Esophagus (tissue), 2 donors: Measurements from ENCODE around the gene MYO1A. TPM values are rescaled to one million over a fixed set of nuclear protein-coding genes. Genes with fewer than 3 reads are reported as not detected.
"Not testable (repeated sequence)": the region's sequence is repeated elsewhere in the genome, so short reads cannot be mapped to it uniquely, and the experiment has no call there.

Experiments used
- H3K27ac ChIP-seq, 2 donors: one replicate each; pipeline ENCODE4 v1.5.1; 2013; ENCODE audit warnings: low read depth in 2 of 2, mild to moderate bottlenecking in 2 of 2, inconsistent platforms in 1 of 2, low read length in 1 of 2, moderate library complexity in 1 of 2
- H3K27me3 ChIP-seq, 2 donors: one replicate each; pipeline ENCODE4 v1.6.1; 2013; ENCODE audit warnings: low read length in 2 of 2, control low read depth in 1 of 2, mild to moderate bottlenecking in 1 of 2; ENCODE audit not compliant: insufficient read depth in 2 of 2, control insufficient read depth in 1 of 2
- H3K36me3 ChIP-seq, 2 donors: one replicate each; pipeline ENCODE4 v1.6.1; 2013; ENCODE audit warnings: low read length in 1 of 2; ENCODE audit not compliant: control insufficient read depth in 2 of 2, insufficient read depth in 2 of 2
- H3K4me1 ChIP-seq, 2 donors: one replicate each; pipeline ENCODE4 v1.6.1; 2013; ENCODE audit warnings: low read length in 1 of 2; ENCODE audit not compliant: control insufficient read depth in 2 of 2, insufficient read depth in 2 of 2
- H3K4me3 ChIP-seq, 2 donors: one replicate each; pipeline ENCODE4 v1.5.1; 2013; ENCODE audit warnings: low read length in 2 of 2, mild to moderate bottlenecking in 2 of 2, low read depth in 1 of 2, moderate library complexity in 1 of 2
- H3K9me3 ChIP-seq, 2 donors: one replicate each; pipeline ENCODE4 v1.6.1; 2013; ENCODE audit warnings: mild to moderate bottlenecking in 2 of 2, low read depth in 1 of 2, low read length in 1 of 2, moderate library complexity in 1 of 2; ENCODE audit not compliant: control insufficient read depth in 2 of 2, insufficient read depth in 1 of 2
- WGBS, 2 donors: extraction: QIAGEN DNeasy Blood & Tissue Kit; methylation state at CpG; one replicate each; pipeline ENCODE4 v1.1.7; 2013; 5-methylcytosine and 5-hydroxymethylcytosine counted together
- polyA plus RNA-seq, 2 donors: library from polyadenylated mRNA; stranded (reverse); fragments of 200-250 nt; gene quantifications; one replicate each; pipeline ENCODE4 v1.2.3, GENCODE V29; 2013
- donor health status: healthy with polysubstance abuse.
- donor health status: Bipolar disorder and iron deficiency.

The MYO1A gene
- polyA plus RNA-seq, 2 donors: 0.12 to 0.31 TPM

GRCh38 chr12:57025196-57025595 lies 24.7 kb downstream of the MYO1A start:
- Histone ChIP-seq H3K36me3 (no peaks in the 10 kb centered on the region), H3K27ac (no peak overlapping the region), H3K4me1 (no peaks in the 10 kb centered on the region), H3K27me3 (no peaks in the 10 kb centered on the region), H3K4me3 (no peak overlapping the region), H3K9me3 (no peaks in the 10 kb centered on the region)
- 81 to 86% methylated on average over 2 of the region's 2 CpGs for WGBS, 2 donors

- H3K9me3 ChIP-seq, H3K36me3 ChIP-seq, H3K4me1 ChIP-seq, H3K27ac ChIP-seq, H3K4me3 ChIP-seq, H3K27me3 ChIP-seq: not testable (repeated sequence)
- WGBS, 2 donors: 83 to 88% methylated on average over 5 of the region's 5 CpGs
Observed at GRCh38 chr12:57022324-57022723, 27.6 kb downstream of the MYO1A start.

- no peaks in the 10 kb centered on the region for H3K27me3 ChIP-seq
- 79 to 80% methylated on average over 9 of the region's 9 CpGs for WGBS, 2 donors
- H3K36me3 ChIP-seq: no peaks in the 10 kb centered on the region
- no peak overlapping the region for H3K27ac ChIP-seq
- H3K4me1 ChIP-seq: no peaks in the 10 kb centered on the region
- H3K4me3 ChIP-seq: no peak overlapping the region
- H3K9me3 ChIP-seq: no peaks in the 10 kb centered on the region
Observed at GRCh38 chr12:57019983-57020719, 29.8 kb downstream of the MYO1A start.

DNA sequence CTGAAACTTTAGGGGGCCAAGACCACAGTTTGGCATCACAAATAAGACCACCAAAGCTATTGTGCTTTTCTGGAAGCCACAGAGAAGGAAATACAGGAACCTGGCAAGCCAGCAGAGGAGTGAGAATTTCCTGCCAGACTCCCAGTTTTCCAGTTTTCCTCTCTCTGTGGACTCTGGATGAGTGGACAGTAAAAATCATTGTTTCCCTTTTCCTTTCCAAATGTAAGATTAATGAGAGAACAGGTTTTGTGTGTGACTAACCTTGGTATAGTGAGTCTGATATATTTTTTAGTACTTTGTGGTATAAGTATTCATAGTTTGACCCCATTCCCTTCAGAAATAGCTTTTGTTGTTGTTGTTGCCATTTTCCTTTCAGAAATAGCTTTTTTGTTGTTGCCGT lies 31.0 kb downstream of the MYO1A start:
- 89 to 93% methylated on average over 1 of the region's 1 CpG for WGBS, 2 donors
- H3K4me1 ChIP-seq: no peaks in the 10 kb centered on the region
- H3K4me3 ChIP-seq: no peak overlapping the region
- no peaks in the 10 kb centered on the region for H3K27me3 ChIP-seq
- H3K9me3 ChIP-seq: no peaks in the 10 kb centered on the region
- no peaks in the 10 kb centered on the region for H3K36me3 ChIP-seq
- no peak overlapping the region for H3K27ac ChIP-seq

DNA sequence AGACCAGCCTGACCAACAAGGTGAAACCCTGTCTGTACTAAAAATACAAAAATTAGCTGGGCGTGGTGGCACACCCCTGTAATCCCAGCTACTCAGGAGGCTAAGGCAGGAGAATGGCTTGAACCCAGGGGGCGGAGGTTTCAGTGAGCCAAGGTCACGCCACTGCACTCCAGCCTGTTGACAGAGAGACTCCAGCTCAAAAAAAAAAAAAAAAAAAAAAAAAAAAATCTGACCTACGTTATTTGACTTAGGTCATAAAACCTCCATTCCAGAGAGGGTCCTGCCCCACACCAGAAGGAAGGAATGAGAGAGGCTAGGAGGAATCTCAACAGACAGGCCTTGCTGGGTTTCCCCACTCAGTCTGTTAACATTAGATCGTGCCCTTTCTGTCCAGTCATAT lies 31.6 kb downstream of the MYO1A start:
- H3K27ac ChIP-seq, H3K36me3 ChIP-seq, H3K4me3 ChIP-seq, H3K27me3 ChIP-seq, H3K4me1 ChIP-seq, H3K9me3 ChIP-seq: not testable (repeated sequence)
- WGBS, 2 donors: 74 to 80% methylated on average over 4 to 5 of the region's 5 CpGs

- Histone ChIP-seq H3K9me3 (no peaks in the 10 kb centered on the region), H3K27ac (no peak within 1 kb of the TSS), H3K4me1 (no peaks in the 10 kb centered on the region), H3K36me3 (no peaks in the 10 kb centered on the region), H3K27me3 (no peaks in the 10 kb centered on the region), H3K4me3 (no peak within 1 kb of the TSS)
- 60 to 73% methylated on average over 6 of the region's 6 CpGs for WGBS, 2 donors
Observed at GRCh38 chr12:57016348-57016747, 33.6 kb downstream of the MYO1A start, which contains the start of gene TAC3. Gene TAC3, minus strand, starts transcription at chr12:57016529. Its CDS starts 732 bp downstream, at chr12:57015797.

- Histone ChIP-seq H3K27me3 (no peaks in the 10 kb centered on the region), H3K4me3 (no peak overlapping the region), H3K36me3 (no peaks in the 10 kb centered on the region), H3K9me3 (no peaks in the 10 kb centered on the region), H3K4me1 (no peaks in the 10 kb centered on the region), H3K27ac (no peak overlapping the region)
- 73 to 80% methylated on average over 7 of the region's 7 CpGs for WGBS, 2 donors
Observed at GRCh38 chr12:57012600-57013465, 37.1 kb downstream of the MYO1A start.

DNA sequence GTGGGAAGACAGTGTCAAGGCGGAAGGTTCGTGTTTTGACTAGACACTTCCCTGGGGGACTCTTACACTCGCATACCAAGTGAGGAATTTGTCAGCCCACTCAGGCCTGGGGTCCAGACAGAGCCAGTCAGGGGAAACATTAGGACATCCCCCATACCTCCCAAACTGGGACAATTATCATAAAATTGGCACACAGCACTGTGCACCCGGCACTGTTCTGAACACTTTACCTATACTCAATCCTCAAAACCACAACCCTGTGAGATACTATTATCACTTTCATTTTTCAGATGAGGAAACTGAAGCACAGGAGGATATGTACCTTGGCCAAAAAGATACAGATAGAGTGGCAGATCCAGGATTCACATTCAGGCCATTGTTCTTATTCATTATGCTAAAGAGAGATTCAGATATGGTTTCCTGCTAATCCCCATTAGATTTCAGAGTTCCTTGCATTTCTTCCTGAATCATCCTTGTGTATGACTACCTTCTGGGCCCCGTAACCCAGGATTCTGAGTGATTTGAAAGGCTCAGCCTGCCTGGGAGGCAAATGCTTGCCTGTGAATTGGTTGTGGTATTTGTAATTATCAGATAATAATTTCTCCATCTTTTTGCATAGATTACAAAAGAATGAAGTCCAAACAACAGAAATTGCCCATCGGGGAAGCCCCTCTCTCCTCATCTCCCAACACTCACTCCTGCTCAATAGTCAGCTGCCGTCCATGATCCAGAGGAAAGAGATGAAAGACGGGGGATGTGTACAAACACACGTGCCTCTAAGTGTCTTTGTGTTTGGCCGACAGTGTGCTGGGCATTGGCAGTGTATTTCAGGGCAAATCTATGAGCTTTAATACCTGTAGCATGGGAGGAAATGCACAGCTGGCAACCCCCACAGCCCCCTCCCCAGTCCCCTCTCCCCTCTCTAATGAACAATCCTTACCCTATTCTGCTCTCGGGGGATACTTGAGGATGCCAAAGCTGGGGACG lies 38.2 kb downstream of the MYO1A start:
- no peaks in the 10 kb centered on the region for H3K27me3 ChIP-seq
- no peaks in the 10 kb centered on the region for H3K36me3 ChIP-seq
- H3K9me3 ChIP-seq: no peaks in the 10 kb centered on the region
- peaks cover 0 to 4% of the 10 kb centered on the region in 2 donors for H3K4me1 ChIP-seq
- 66 to 70% methylated on average over 12 of the region's 12 CpGs for WGBS, 2 donors
- H3K27ac ChIP-seq: no peak overlapping the region
- no peak overlapping the region for H3K4me3 ChIP-seq

- Histone ChIP-seq H3K4me3 (no peak overlapping the region), H3K4me1 (peaks cover 0 to 5% of the 10 kb centered on the region in 2 donors), H3K36me3 (no peaks in the 10 kb centered on the region), H3K9me3 (no peaks in the 10 kb centered on the region), H3K27me3 (no peaks in the 10 kb centered on the region), H3K27ac (no peak overlapping the region)
- WGBS, 2 donors: 88 to 93% methylated on average over 4 of the region's 4 CpGs
Observed at GRCh38 chr12:57010627-57011247, 39.2 kb downstream of the MYO1A start.
